GM21619 (cell line): Measurements from ENCODE around the gene SDF2.

Experiments used
- ATAC-seq: cut with Tn5 transposase; IDR thresholded peaks from one replicate; pipeline ENCODE4 v1.9.1; 2021; ENCODE audit not compliant: unreplicated experiment

SDF2 gene

GRCh38 chr17:28661635-28662526 lies at the start of gene SDF2, which contains the start of gene SUPT6H:
SDF2 (minus strand) TSS chr17:28661906; CDS start chr17:28661876, 30 bp downstream.
SUPT6H (plus strand) TSS chr17:28662205; CDS start chr17:28673402, 11,197 bp downstream.
- peak; percentile 77 for ATAC-seq

- ATAC-seq, result peak; percentile 71
These were observed 49.4 kb upstream of the SDF2 start for GRCh38 chr17:28710861-28711722.

GRCh38 chr17:28707339-28707720 lies 45.6 kb upstream of the SDF2 start:
- no peak for ATAC-seq

GRCh38 chr17:28706471-28707338 lies 45.0 kb upstream of the SDF2 start:
- no peak for ATAC-seq

GRCh38 chr17:28705728-28706334 lies 44.1 kb upstream of the SDF2 start:
- no peak for ATAC-seq

GRCh38 chr17:28705074-28705659 lies 43.5 kb upstream of the SDF2 start:
- no peak for ATAC-seq

- no peak for ATAC-seq
These were observed 42.6 kb upstream of the SDF2 start for GRCh38 chr17:28704219-28704858.

- ATAC-seq, result no peak
These were observed 42.0 kb upstream of the SDF2 start for GRCh38 chr17:28703552-28704218.

GRCh38 chr17:28702752-28703150 lies 41.0 kb upstream of the SDF2 start:
- no peak for ATAC-seq

GRCh38 chr17:28702026-28702751 lies 40.5 kb upstream of the SDF2 start:
- ATAC-seq, result no peak

- ATAC-seq, result no peak
These were observed 39.3 kb upstream of the SDF2 start for GRCh38 chr17:28700830-28701492.

GRCh38 chr17:28700278-28700677 lies 38.6 kb upstream of the SDF2 start:
- ATAC-seq, result no peak

GRCh38 chr17:28698253-28698941 lies 36.7 kb upstream of the SDF2 start:
- ATAC-seq, result no peak

- ATAC-seq, result no peak
These were observed 32.2 kb upstream of the SDF2 start for GRCh38 chr17:28693869-28694268.

- no peak for ATAC-seq
These were observed 27.3 kb upstream of the SDF2 start for GRCh38 chr17:28689011-28689410.

- ATAC-seq, result no peak
These were observed 26.8 kb upstream of the SDF2 start for GRCh38 chr17:28688481-28688880.

GRCh38 chr17:28686296-28686695 lies 24.6 kb upstream of the SDF2 start:
- no peak for ATAC-seq
